ENCODE data around the gene BMX. TPM values are rescaled to one million over a fixed set of nuclear protein-coding genes. Genes with fewer than 3 reads are reported as not detected.
A peak's percentile ranks its signal among the peaks of the same experiment; 100 is the strongest.

BMX gene
- total and polyA plus RNA-seq, 9 of the 15 experiments (the other 6 are each of a cell fraction or from before 2014, with no cell fraction given): 0.45 to 4.2 (median 1.8) TPM

- TF ChIP-seq E2F8 (IDR thresholded peaks at IDR 0.05; ENCODE audit: low read depth, partially characterized antibody) (no peak), HINFP (tag; conservative IDR thresholded peaks at IDR 0.05; ENCODE audit: low read depth) (no peak), ZBTB43 (CRISPR knock-in tag; IDR thresholded peaks at IDR 0.05) (no peak), TARDBP (IDR thresholded peaks at IDR 0.05) (no peak), BCL6 (CRISPR knock-in tag; IDR thresholded peaks at IDR 0.05) (no peak), ASH1L (IDR thresholded peaks at IDR 0.05; ENCODE audit: borderline replicate concordance, low read depth, partially characterized antibody) (no peak), ATF3 (IDR thresholded peaks at IDR 0.05) (no peak), ATF3 (CRISPR knock-in tag; conservative IDR thresholded peaks at IDR 0.05) (no peak), ELF4 (CRISPR knock-in tag; IDR thresholded peaks at IDR 0.05) (no peak), SOX6 (IDR thresholded peaks at IDR 0.05) (peak; percentile 93), ZNF384 (IDR thresholded peaks at IDR 0.05; ENCODE audit: low read depth, low read length) (no peak), KLF1 (tag; IDR thresholded peaks at IDR 0.05) (no peak), ZBTB11 (CRISPR knock-in tag; IDR thresholded peaks at IDR 0.05) (no peak), ERF (CRISPR knock-in tag; IDR thresholded peaks at IDR 0.05) (no peak), POLR2AphosphoS2 (IDR thresholded peaks at IDR 0.05; ENCODE audit: low read length) (no peak), PATZ1 (CRISPR knock-in tag; IDR thresholded peaks at IDR 0.05; ENCODE audit: borderline replicate concordance) (no peak), ZNF124 (CRISPR knock-in tag; IDR thresholded peaks at IDR 0.05) (no peak)
These were observed 15.3 kb downstream of the BMX start (continued) for GRCh38 chrX:15515931-15516330.
